ENCODE data around the gene CD180.

The CD180 gene

DNA sequence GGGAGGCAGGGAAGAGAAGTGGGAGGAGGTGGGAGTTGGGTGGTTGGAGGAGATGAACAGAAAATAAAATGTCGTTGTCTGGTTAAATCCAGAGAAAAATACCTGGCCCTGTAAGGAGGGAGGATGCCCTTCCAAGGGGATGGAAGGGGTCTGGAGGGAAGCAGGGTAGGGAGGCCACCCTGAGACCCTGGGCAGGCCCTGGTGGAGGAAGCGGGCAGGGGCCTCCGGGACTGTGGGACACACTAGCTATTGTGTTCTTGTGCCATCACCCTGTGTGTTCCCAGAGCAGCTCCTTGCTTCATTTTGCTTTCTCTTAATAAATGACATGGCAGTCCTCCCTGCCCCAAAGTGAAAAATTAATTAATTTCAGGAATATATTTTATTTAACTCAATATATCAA, 11.8 kb upstream of the CD180 start:
- DNase-seq (ENCODE audit: extremely low spot score) = no peak
- TF ChIP-seq CTBP1 (IDR thresholded peaks at IDR 0.05; ENCODE audit: borderline replicate concordance) (no peak), L3MBTL2 (conservative IDR thresholded peaks at IDR 0.05) (no peak), SUZ12 (IDR thresholded peaks at IDR 0.05) (no peak), SP1 (IDR thresholded peaks at IDR 0.05) (no peak), LEF1 (IDR thresholded peaks at IDR 0.05; ENCODE audit: borderline replicate concordance) (no peak), TARDBP (IDR thresholded peaks at IDR 0.05) (no peak), HDGF (IDR thresholded peaks at IDR 0.05; ENCODE audit: borderline replicate concordance) (no peak), FOXK2 (IDR thresholded peaks at IDR 0.05) (no peak)
- TF ChIP-seq, protein P1, sequence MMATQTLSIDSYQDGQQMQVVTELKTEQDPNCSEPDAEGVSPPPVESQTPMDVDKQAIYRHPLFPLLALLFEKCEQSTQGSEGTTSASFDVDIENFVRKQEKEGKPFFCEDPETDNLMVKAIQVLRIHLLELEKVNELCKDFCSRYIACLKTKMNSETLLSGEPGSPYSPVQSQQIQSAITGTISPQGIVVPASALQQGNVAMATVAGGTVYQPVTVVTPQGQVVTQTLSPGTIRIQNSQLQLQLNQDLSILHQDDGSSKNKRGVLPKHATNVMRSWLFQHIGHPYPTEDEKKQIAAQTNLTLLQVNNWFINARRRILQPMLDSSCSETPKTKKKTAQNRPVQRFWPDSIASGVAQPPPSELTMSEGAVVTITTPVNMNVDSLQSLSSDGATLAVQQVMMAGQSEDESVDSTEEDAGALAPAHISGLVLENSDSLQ (IDR thresholded peaks at IDR 0.05) = no peak
- CTCF ChIA-PET = interaction anchor here (0.5 to 1.1 kb wide), 7 partner anchors 9 to 825 kb away, joined by 3 to 5 read pairs (median 3); no protein-coding TSS in a partner anchor
- POLR2A ChIA-PET = no interaction called here

DNA sequence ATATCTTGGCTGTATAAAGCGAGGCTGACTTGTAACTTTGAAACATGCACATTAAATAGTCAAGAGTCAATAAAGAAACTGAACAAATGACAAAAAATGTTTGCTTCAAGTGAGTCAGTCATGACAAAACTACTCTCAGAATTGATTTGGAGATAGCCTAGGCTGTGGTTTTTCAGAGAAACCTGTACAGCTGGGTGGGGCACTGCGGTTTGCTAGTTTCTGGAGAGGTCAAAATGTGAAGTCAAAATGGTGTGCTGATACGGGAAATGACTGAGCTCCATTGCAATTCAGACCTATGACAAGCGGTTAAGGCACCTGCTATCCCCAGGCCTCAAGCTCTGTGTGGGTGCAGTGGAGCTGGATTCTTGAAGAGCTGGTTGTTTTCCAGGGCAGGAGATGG, 10.3 kb upstream of the CD180 start:
- TF ChIP-seq HDGF (IDR thresholded peaks at IDR 0.05; ENCODE audit: borderline replicate concordance) = no peak
- no peak for TF ChIP-seq SP1 (IDR thresholded peaks at IDR 0.05)
- no peak for TF ChIP-seq L3MBTL2 (conservative IDR thresholded peaks at IDR 0.05)
- TF ChIP-seq ZNF384 (IDR thresholded peaks at IDR 0.05) = no peak
- no peak for TF ChIP-seq NFRKB (IDR thresholded peaks at IDR 0.05)
- TF ChIP-seq ARNT (IDR thresholded peaks at IDR 0.05) = no peak
- TF ChIP-seq, protein P1 (IDR thresholded peaks at IDR 0.05) = no peak
- TF ChIP-seq FOXK2 (IDR thresholded peaks at IDR 0.05) = no peak
- TF ChIP-seq SUZ12 (IDR thresholded peaks at IDR 0.05) = no peak
- no peak for TF ChIP-seq BHLHE40 (IDR thresholded peaks at IDR 0.05; ENCODE audit: borderline replicate concordance)
- no peak for TF ChIP-seq ELF4 (IDR thresholded peaks at IDR 0.05)
- TF ChIP-seq LEF1 (IDR thresholded peaks at IDR 0.05; ENCODE audit: borderline replicate concordance) = no peak
- TF ChIP-seq FOXA1 (IDR thresholded peaks at IDR 0.05) = no peak
- no peak for TF ChIP-seq CTBP1 (IDR thresholded peaks at IDR 0.05; ENCODE audit: borderline replicate concordance)
- TF ChIP-seq TARDBP (IDR thresholded peaks at IDR 0.05) = no peak
- no peak for TF ChIP-seq FOXM1 (IDR thresholded peaks at IDR 0.05; ENCODE audit: borderline replicate concordance)
- no peak for DNase-seq (ENCODE audit: extremely low spot score)
- POLR2A ChIA-PET = interaction anchor here (0.9 kb wide), 1 partner anchor 14 kb away, joined by 3 read pairs; no protein-coding TSS in a partner anchor
- CTCF ChIA-PET = interaction anchor here (1.2 kb wide), 1 partner anchor 50 kb away, joined by 5 read pairs; no protein-coding TSS in a partner anchor

DNA sequence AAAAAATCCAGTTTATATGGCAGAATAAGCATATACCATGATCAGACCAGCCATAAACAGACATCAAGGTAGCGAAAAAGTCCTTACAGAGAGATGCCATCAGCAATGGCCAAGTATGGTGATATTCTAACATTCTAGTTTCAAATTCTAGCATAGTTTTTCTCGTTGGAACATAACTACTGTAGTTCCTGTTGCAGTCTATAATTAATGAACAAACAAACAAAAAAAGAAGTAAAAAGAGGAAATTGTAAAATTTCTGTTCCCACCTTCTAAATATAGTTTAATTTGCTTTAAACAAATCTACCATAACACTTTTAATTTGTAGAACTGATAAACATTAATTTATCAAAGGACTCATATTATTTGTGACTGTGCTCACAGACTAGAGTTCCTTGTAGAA, 9.9 kb upstream of the CD180 start:
- TF ChIP-seq HDGF (IDR thresholded peaks at IDR 0.05; ENCODE audit: borderline replicate concordance) = no peak
- TF ChIP-seq LEF1 (IDR thresholded peaks at IDR 0.05; ENCODE audit: borderline replicate concordance) = no peak
- no peak for TF ChIP-seq SP1 (IDR thresholded peaks at IDR 0.05)
- TF ChIP-seq NFRKB (IDR thresholded peaks at IDR 0.05) = no peak
- TF ChIP-seq FOXA1 (IDR thresholded peaks at IDR 0.05) = no peak
- TF ChIP-seq L3MBTL2 (conservative IDR thresholded peaks at IDR 0.05) = no peak
- TF ChIP-seq TARDBP (IDR thresholded peaks at IDR 0.05) = no peak
- no peak for TF ChIP-seq FOXM1 (IDR thresholded peaks at IDR 0.05; ENCODE audit: borderline replicate concordance)
- TF ChIP-seq ARNT (IDR thresholded peaks at IDR 0.05) = no peak
- no peak for TF ChIP-seq SUZ12 (IDR thresholded peaks at IDR 0.05)
- no peak for TF ChIP-seq CTBP1 (IDR thresholded peaks at IDR 0.05; ENCODE audit: borderline replicate concordance)
- TF ChIP-seq ZNF384 (IDR thresholded peaks at IDR 0.05) = no peak
- no peak for TF ChIP-seq FOXK2 (IDR thresholded peaks at IDR 0.05)
- TF ChIP-seq ELF4 (IDR thresholded peaks at IDR 0.05) = no peak
- TF ChIP-seq BHLHE40 (IDR thresholded peaks at IDR 0.05; ENCODE audit: borderline replicate concordance) = no peak
- TF ChIP-seq, protein P1 (IDR thresholded peaks at IDR 0.05) = no peak
- DNase-seq (ENCODE audit: extremely low spot score) = no peak
- POLR2A ChIA-PET = interaction anchor here (1.2 kb wide), 1 partner anchor 9 kb away, joined by 4 read pairs; no protein-coding TSS in a partner anchor
- CTCF ChIA-PET = interaction anchor here (1.2 kb wide), 1 partner anchor 49 kb away, joined by 5 read pairs; no protein-coding TSS in a partner anchor

DNA sequence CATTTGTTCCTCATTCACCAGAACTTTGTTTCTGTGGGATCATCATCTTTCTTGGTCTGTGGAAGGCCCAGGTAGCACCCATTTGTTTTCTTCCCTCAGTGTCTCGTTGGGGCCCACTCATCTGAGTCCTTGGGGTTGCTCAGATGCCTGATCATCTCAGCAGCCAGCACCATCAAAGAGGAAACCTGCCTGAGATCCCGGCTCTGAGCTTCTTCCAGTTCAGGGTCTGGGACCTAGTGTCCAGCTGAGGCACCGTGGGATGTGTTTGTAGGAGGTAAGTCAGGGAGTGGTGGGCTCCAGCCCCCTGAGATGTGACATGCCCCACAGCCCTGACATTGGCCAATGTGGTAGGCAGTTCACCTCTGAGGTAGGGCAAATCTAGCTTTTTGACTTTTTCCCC, 9.4 kb upstream of the CD180 start:
- ChIA-PET POLR2A (interaction anchor here (1.2 kb wide), 1 partner anchor 10 kb away, joined by 4 read pairs; no protein-coding TSS in a partner anchor), CTCF (no interaction called here)
- no peak for TF ChIP-seq NFRKB (IDR thresholded peaks at IDR 0.05)
- TF ChIP-seq FOXA1 (IDR thresholded peaks at IDR 0.05) = no peak
- TF ChIP-seq TARDBP (IDR thresholded peaks at IDR 0.05) = no peak
- TF ChIP-seq ARNT (IDR thresholded peaks at IDR 0.05) = no peak
- DNase-seq (ENCODE audit: extremely low spot score) = no peak

DNA sequence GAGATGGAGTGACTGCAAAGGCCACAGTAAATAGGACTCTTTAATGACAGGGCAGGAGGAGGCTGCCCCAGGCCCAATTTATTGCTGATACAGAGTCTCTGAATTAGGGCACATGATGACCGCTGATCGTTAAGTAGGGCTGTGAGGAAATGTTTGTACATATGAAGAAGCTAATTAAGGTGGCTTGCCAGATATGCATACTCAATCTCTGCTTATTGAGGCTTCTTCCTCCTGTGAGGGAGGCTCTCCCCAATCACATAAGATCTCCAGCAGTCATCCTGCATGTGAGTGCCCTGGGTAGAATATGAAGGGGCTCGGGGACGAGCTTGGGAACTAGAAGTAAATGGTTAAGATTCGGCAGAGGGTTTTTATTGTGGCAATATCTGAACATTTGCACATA, 8.2 kb upstream of the CD180 start:
- no peak for DNase-seq (ENCODE audit: extremely low spot score)
- TF ChIP-seq FOXM1 (IDR thresholded peaks at IDR 0.05; ENCODE audit: borderline replicate concordance) (no peak), SP1 (IDR thresholded peaks at IDR 0.05) (no peak), LEF1 (IDR thresholded peaks at IDR 0.05; ENCODE audit: borderline replicate concordance) (no peak), CTBP1 (IDR thresholded peaks at IDR 0.05; ENCODE audit: borderline replicate concordance) (no peak), ARNT (IDR thresholded peaks at IDR 0.05) (no peak), FOXK2 (IDR thresholded peaks at IDR 0.05) (no peak), NFRKB (IDR thresholded peaks at IDR 0.05) (no peak), BHLHE40 (IDR thresholded peaks at IDR 0.05; ENCODE audit: borderline replicate concordance) (no peak), ELF4 (IDR thresholded peaks at IDR 0.05) (no peak), SUZ12 (IDR thresholded peaks at IDR 0.05) (no peak), L3MBTL2 (conservative IDR thresholded peaks at IDR 0.05) (no peak), TARDBP (IDR thresholded peaks at IDR 0.05) (no peak), ZNF384 (IDR thresholded peaks at IDR 0.05) (no peak), FOXA1 (IDR thresholded peaks at IDR 0.05) (no peak), HDGF (IDR thresholded peaks at IDR 0.05; ENCODE audit: borderline replicate concordance) (no peak)
- TF ChIP-seq, protein P1 (IDR thresholded peaks at IDR 0.05) = no peak
- CTCF ChIA-PET = no interaction called here
- POLR2A ChIA-PET = no interaction called here

Data from HEK293T (cell line).